Measurements from ENCODE around the gene SMPD3.

GRCh38 chr16:68349838-68350410, 98.4 kb downstream of the SMPD3 start:
- TF ChIP-seq CTCF (IDR thresholded peaks at IDR 0.05) (no peak), POLR2A (IDR thresholded peaks at IDR 0.05) (no peak)
